WTC11 (cell line): ENCODE data around the gene IQCF5.

Experiments
- ATF1 ChIP-seq: sonication (generic); formaldehyde crosslinking; IDR thresholded peaks from 2 replicates; pipeline ENCODE4 v1.8.1; 2023; ENCODE audit warnings: mild to moderate bottlenecking, moderate library complexity, missing genetic modification reagents
- ETV6 ChIP-seq: sonication (generic); formaldehyde crosslinking; IDR thresholded peaks from 2 replicates; pipeline ENCODE4 v1.8.1; 2022; ENCODE audit warnings: mild to moderate bottlenecking, missing genetic modification reagents
- FOXP1 ChIP-seq: sonication (generic); formaldehyde crosslinking; IDR thresholded peaks from 2 replicates; pipeline ENCODE4 v1.8.0; 2022; ENCODE audit warnings: missing genetic modification reagents, mild to moderate bottlenecking, moderate library complexity, borderline replicate concordance
- GABPB1 ChIP-seq: sonication (generic); formaldehyde crosslinking; IDR thresholded peaks from 2 replicates; pipeline ENCODE4 v1.8.1; 2023; ENCODE audit warnings: mild to moderate bottlenecking, missing genetic modification reagents
- JUN ChIP-seq: sonication (generic); formaldehyde crosslinking; IDR thresholded peaks from 2 replicates; pipeline ENCODE4 v1.8.0; 2023; ENCODE audit warnings: mild to moderate bottlenecking, missing genetic modification reagents
- SP1 ChIP-seq: sonication (generic); formaldehyde crosslinking; conservative IDR thresholded peaks from 2 replicates; pipeline ENCODE4 v1.8.1; 2022; ENCODE audit warnings: missing genetic modification reagents
- TCF7 ChIP-seq: sonication (generic); formaldehyde crosslinking; IDR thresholded peaks from 2 replicates; pipeline ENCODE4 v1.8.0; 2022; ENCODE audit warnings: mild to moderate bottlenecking, low read depth, missing genetic modification reagents, moderate library complexity
- TF ChIP-seq, protein P1 (sequence below): sonication (generic); formaldehyde crosslinking; IDR thresholded peaks from 2 replicates; pipeline ENCODE4 v1.8.1; 2023; ENCODE audit warnings: mild to moderate bottlenecking, missing genetic modification reagents, moderate library complexity
- TF ChIP-seq, protein P2 (sequence below): sonication (generic); formaldehyde crosslinking; IDR thresholded peaks from 2 replicates; pipeline ENCODE4 v1.8.0; 2022; ENCODE audit warnings: mild to moderate bottlenecking, missing genetic modification reagents
- TF ChIP-seq, protein P3 (sequence below): sonication (generic); formaldehyde crosslinking; IDR thresholded peaks from 2 replicates; pipeline ENCODE4 v1.8.0; 2023; ENCODE audit warnings: mild to moderate bottlenecking, missing genetic modification reagents
- TF ChIP-seq, protein P4 (sequence below): fragments of 200-600 bp; IDR thresholded peaks from 2 replicates; pipeline ENCODE4 v1.8.0; 2022; ENCODE audit warnings: antibody characterized with exemption
- TF ChIP-seq, protein P5 (sequence below): sonication (generic); formaldehyde crosslinking; IDR thresholded peaks from 2 replicates; pipeline ENCODE4 v1.8.0; 2022; ENCODE audit warnings: missing genetic modification reagents
- TF ChIP-seq, protein P6 (sequence below): fragments of 250-450 bp; sonication (Bioruptor Pico); IDR thresholded peaks from 2 replicates; pipeline ENCODE4 v1.8.0; 2021; ENCODE audit warnings: mild to moderate bottlenecking
- TF ChIP-seq, protein P7 (sequence below): sonication (generic); formaldehyde crosslinking; IDR thresholded peaks from 2 replicates; pipeline ENCODE4 v1.8.1; 2022; ENCODE audit warnings: mild to moderate bottlenecking, missing genetic modification reagents, moderate library complexity, borderline replicate concordance

DNA sequence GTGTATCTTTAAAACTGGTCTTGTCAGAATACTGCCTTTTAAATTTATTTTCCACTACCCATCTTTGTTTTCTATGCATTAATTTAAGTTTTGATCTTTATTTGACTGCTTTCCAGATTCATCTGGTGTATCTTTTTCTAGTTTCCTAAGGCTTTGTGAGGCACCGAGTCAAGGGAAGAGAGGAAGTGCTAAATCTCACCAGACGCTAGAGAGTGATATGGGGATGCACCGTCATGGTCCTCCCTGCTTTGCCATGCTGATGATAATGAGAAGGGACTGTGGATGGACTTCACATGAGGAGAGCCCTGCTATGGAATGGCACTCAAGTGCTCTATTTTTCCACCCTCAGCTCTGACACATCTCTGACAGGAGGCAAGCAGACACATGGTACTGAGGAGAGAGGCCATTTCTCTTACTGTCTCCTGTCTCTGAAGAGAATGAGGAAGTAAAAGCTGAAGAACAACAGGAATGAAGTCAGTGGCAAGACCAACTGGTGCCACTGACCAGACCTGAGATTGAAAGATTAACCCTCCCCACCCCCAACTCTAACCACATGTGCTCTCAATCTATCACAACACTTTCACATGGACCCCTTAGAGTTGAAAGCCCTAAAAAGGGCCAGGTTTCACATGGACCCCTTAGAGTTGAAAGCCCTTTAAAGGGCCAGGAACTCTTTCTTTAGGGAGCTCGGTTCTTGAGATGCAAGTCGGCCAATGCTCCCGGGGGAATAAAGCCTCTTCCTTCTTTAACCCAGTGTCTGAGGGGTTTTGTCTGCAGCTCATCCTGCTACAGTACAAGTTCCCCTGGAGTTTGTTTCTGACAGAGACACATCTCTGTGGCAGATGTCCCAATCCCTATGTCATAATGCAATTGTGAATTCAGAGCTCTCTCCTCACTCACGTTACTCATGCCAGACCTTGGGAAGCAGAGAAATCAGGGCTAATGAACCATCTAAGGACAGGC lies 14.4 kb downstream of the IQCF5 start, which contains the start of gene IQCF2:
- TF ChIP-seq, protein P1, sequence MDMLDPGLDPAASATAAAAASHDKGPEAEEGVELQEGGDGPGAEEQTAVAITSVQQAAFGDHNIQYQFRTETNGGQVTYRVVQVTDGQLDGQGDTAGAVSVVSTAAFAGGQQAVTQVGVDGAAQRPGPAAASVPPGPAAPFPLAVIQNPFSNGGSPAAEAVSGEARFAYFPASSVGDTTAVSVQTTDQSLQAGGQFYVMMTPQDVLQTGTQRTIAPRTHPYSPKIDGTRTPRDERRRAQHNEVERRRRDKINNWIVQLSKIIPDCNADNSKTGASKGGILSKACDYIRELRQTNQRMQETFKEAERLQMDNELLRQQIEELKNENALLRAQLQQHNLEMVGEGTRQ (CRISPR knock-in tag), result no peak
- TF ChIP-seq, protein P2, sequence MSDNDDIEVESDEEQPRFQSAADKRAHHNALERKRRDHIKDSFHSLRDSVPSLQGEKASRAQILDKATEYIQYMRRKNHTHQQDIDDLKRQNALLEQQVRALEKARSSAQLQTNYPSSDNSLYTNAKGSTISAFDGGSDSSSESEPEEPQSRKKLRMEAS (CRISPR knock-in tag), result no peak
- TF ChIP-seq TCF7 (CRISPR knock-in tag) (no peak), GABPB1 (no peak), JUN (CRISPR knock-in tag) (no peak), SP1 (CRISPR knock-in tag) (no peak), FOXP1 (CRISPR knock-in tag) (no peak), ETV6 (CRISPR knock-in tag) (no peak), ATF1 (CRISPR knock-in tag) (no peak)
- TF ChIP-seq, protein P3, sequence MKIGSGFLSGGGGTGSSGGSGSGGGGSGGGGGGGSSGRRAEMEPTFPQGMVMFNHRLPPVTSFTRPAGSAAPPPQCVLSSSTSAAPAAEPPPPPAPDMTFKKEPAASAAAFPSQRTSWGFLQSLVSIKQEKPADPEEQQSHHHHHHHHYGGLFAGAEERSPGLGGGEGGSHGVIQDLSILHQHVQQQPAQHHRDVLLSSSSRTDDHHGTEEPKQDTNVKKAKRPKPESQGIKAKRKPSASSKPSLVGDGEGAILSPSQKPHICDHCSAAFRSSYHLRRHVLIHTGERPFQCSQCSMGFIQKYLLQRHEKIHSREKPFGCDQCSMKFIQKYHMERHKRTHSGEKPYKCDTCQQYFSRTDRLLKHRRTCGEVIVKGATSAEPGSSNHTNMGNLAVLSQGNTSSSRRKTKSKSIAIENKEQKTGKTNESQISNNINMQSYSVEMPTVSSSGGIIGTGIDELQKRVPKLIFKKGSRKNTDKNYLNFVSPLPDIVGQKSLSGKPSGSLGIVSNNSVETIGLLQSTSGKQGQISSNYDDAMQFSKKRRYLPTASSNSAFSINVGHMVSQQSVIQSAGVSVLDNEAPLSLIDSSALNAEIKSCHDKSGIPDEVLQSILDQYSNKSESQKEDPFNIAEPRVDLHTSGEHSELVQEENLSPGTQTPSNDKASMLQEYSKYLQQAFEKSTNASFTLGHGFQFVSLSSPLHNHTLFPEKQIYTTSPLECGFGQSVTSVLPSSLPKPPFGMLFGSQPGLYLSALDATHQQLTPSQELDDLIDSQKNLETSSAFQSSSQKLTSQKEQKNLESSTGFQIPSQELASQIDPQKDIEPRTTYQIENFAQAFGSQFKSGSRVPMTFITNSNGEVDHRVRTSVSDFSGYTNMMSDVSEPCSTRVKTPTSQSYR (CRISPR knock-in tag), result no peak
- TF ChIP-seq, protein P4, sequence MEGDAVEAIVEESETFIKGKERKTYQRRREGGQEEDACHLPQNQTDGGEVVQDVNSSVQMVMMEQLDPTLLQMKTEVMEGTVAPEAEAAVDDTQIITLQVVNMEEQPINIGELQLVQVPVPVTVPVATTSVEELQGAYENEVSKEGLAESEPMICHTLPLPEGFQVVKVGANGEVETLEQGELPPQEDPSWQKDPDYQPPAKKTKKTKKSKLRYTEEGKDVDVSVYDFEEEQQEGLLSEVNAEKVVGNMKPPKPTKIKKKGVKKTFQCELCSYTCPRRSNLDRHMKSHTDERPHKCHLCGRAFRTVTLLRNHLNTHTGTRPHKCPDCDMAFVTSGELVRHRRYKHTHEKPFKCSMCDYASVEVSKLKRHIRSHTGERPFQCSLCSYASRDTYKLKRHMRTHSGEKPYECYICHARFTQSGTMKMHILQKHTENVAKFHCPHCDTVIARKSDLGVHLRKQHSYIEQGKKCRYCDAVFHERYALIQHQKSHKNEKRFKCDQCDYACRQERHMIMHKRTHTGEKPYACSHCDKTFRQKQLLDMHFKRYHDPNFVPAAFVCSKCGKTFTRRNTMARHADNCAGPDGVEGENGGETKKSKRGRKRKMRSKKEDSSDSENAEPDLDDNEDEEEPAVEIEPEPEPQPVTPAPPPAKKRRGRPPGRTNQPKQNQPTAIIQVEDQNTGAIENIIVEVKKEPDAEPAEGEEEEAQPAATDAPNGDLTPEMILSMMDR, result no peak
- TF ChIP-seq, protein P5, sequence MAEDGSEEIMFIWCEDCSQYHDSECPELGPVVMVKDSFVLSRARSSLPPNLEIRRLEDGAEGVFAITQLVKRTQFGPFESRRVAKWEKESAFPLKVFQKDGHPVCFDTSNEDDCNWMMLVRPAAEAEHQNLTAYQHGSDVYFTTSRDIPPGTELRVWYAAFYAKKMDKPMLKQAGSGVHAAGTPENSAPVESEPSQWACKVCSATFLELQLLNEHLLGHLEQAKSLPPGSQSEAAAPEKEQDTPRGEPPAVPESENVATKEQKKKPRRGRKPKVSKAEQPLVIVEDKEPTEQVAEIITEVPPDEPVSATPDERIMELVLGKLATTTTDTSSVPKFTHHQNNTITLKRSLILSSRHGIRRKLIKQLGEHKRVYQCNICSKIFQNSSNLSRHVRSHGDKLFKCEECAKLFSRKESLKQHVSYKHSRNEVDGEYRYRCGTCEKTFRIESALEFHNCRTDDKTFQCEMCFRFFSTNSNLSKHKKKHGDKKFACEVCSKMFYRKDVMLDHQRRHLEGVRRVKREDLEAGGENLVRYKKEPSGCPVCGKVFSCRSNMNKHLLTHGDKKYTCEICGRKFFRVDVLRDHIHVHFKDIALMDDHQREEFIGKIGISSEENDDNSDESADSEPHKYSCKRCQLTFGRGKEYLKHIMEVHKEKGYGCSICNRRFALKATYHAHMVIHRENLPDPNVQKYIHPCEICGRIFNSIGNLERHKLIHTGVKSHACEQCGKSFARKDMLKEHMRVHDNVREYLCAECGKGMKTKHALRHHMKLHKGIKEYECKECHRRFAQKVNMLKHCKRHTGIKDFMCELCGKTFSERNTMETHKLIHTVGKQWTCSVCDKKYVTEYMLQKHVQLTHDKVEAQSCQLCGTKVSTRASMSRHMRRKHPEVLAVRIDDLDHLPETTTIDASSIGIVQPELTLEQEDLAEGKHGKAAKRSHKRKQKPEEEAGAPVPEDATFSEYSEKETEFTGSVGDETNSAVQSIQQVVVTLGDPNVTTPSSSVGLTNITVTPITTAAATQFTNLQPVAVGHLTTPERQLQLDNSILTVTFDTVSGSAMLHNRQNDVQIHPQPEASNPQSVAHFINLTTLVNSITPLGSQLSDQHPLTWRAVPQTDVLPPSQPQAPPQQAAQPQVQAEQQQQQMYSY (CRISPR knock-in tag), result no peak
- TF ChIP-seq, protein P6, sequence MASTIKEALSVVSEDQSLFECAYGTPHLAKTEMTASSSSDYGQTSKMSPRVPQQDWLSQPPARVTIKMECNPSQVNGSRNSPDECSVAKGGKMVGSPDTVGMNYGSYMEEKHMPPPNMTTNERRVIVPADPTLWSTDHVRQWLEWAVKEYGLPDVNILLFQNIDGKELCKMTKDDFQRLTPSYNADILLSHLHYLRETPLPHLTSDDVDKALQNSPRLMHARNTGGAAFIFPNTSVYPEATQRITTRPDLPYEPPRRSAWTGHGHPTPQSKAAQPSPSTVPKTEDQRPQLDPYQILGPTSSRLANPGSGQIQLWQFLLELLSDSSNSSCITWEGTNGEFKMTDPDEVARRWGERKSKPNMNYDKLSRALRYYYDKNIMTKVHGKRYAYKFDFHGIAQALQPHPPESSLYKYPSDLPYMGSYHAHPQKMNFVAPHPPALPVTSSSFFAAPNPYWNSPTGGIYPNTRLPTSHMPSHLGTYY, result no peak
- TF ChIP-seq, protein P7, sequence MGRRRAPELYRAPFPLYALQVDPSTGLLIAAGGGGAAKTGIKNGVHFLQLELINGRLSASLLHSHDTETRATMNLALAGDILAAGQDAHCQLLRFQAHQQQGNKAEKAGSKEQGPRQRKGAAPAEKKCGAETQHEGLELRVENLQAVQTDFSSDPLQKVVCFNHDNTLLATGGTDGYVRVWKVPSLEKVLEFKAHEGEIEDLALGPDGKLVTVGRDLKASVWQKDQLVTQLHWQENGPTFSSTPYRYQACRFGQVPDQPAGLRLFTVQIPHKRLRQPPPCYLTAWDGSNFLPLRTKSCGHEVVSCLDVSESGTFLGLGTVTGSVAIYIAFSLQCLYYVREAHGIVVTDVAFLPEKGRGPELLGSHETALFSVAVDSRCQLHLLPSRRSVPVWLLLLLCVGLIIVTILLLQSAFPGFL (CRISPR knock-in tag), result no peak
